HG02588 (cell line): Measurements from ENCODE around the gene OR2Z1.
"Not testable (repeated sequence)": the region's sequence is repeated elsewhere in the genome, so short reads cannot be mapped to it uniquely, and the experiment has no call there.

ENCODE experiments used
- ATAC-seq: cut with Tn5 transposase; IDR thresholded peaks from one replicate; pipeline ENCODE4 v1.9.1; 2021; ENCODE audit warnings: mild to moderate bottlenecking, moderate library complexity; ENCODE audit not compliant: unreplicated experiment

OR2Z1 gene

DNA sequence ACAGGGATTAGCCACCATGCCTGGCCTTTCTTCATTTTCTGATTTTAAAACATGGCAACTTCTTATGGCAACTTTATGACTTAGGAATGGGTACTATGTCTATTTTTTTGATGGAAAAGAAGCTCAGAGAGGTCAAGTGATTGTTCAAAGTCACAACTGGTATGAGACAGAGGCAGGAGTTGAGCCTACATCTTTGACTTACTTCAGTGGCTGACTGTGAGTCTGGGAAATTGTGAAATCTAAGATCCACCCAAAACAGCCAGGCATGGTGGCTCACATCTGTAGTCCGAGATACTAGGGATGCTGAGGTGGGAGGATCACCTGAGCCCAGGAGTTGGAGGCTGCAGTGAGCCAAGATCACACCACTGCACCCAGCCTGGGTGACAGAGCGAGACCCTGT is 20.5 kb upstream of the OR2Z1 start:
- ATAC-seq = no peak

DNA sequence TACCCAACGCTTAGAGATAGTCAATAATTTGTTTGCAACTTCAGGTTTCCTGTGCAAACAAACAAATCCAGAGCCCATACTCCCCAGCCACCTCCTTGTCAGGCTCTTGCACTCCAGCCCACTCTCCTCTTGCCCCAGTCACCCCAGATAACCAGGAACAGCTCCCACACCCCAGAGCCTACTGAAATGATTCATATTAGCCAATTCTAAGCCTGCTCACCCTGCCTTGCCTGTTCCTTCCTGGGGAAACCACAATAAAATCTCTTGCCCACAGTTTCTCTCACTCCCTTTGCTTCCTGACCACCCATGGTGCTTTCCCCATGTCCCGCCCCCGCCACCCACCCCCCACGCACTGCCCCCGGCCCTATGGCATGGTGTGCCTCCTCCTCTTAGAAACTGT is 19.1 kb upstream of the OR2Z1 start:
- ATAC-seq = no peak

DNA sequence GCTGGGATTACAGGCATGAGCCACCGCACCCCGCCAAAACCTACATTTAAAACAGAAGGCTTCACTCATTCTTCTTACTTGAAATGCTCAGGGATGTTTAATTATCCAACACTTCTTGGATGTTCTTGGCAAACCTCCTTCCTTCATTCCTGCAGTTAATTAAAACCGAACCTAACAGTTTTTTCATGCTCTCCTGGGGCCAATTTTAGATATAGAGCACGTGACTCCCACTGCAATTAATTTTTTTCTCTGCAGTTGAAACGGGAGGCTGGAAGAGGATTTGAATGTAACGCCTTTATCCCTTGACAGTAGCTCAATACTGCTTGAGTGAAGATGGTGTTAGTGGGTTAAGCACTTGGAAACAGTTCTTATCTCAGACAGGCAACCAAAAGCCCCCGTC is 18.2 kb upstream of the OR2Z1 start:
- ATAC-seq = no peak

DNA sequence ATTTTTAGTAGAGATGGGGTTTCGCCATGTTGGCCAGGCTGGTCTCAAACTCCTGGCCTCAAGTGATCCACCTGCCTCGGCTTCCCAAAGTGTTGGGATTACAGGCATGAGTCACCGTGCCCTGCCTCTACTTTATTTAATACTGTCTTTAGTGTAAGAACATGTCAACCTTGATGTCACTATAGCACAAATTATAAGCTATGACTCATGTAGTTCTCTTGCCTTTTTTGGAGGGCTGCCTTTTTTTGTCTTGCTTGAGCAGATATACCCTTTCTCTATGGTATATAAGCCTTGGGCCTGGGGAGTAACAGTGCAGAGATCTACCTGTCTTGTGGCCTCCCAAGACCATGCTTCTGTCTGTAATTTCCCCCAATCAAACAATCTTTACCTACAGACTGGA is 16.1 kb upstream of the OR2Z1 start:
- not testable (repeated sequence) for ATAC-seq

DNA sequence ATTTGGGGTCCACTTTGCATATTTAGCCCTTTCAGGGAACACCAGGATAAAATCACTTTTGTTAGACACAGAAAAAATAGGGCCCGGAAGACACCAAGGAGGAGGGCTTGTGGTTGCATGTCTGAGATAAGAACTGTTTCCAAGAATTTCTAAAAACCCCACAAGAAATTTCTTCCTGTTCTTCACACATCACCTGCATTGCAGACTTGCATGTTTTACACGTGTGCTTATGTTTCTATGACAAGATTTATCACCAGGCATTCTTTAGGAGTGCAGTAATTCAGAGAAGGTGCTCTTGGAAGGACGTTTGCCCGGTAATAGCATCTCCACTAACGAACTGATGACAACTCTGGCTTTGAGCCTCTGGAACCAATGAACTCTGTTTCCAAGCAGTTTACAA is 15.7 kb upstream of the OR2Z1 start:
- ATAC-seq = no peak

DNA sequence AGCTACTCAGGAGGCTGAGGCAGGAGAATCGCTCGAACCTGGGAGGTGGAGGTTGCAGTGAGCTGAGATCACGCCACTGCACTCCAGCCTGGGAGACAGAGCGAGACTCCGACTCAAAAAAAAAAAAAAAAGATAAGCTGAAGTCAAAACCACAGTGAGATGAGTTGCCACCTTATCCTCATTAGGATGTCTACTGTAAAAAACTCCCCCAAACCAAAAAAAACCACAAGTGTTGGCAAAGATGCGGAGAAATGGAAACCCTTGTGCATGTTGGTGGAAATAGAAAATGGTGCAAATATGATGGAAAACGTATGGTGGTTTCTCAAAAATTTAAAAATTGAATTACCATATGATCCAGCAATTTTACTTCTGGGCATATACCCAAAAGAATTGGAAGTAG is 11.1 kb upstream of the OR2Z1 start:
- not testable (repeated sequence) for ATAC-seq

DNA sequence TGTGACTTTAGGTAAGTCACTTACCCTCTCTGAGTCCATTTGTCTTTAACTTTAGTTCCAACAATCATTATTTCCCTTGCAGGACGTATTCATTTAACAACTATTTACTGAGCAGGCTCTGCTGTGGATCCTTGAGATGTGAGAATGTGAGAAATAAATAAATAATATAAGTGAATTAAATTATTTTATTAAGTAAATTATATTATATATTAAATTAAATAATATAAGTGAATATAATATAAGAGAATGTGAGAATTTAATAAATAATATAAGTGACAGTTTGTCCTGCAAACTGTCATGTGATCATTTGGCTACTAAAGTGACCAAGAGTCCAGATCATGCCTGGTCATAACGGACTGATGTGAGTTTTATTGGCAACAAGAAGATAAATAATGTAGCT is 598 bp downstream of the OR2Z1 start:
- no peak for ATAC-seq

DNA sequence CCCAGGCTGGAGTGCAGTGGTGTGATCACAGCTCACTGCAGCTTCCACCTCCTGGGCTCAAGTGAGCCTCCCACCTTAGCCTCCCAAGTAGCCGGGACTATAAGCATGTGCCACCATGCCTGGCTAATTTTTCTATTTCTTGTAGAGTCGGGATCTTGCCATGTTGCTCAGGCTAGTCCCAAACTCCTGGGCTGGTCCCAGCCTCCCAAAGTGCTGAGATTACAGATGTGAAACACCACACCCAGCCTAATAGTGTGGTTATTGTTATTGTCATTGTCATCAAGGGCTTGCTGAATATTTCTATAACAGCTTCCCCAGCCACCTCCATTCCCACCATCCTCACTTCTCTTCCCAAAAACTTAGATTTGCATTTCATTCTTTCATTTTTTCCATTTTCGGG is 2.8 kb downstream of the OR2Z1 start:
- ATAC-seq = no peak

DNA sequence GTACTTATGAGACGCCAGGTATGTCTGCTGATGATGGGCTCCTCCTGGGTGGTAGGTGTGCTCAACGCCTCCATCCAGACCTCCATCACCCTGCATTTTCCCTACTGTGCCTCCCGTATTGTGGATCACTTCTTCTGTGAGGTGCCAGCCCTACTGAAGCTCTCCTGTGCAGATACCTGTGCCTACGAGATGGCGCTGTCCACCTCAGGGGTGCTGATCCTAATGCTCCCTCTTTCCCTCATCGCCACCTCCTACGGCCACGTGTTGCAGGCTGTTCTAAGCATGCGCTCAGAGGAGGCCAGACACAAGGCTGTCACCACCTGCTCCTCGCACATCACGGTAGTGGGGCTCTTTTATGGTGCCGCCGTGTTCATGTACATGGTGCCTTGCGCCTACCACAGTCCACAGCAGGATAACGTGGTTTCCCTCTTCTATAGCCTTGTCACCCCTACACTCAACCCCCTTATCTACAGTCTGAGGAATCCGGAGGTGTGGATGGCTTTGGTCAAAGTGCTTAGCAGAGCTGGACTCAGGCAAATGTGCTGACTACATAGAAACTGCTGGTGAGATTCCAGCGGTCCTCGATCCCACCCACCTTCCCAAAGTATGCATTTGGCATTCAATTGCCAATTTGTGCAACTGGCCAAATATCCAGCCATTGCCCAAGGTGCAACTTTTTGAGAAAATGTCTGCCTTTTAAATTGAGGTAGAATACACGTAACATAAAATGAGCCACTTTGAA is 10.2 kb downstream of the OR2Z1 start:
- ATAC-seq = no peak

DNA sequence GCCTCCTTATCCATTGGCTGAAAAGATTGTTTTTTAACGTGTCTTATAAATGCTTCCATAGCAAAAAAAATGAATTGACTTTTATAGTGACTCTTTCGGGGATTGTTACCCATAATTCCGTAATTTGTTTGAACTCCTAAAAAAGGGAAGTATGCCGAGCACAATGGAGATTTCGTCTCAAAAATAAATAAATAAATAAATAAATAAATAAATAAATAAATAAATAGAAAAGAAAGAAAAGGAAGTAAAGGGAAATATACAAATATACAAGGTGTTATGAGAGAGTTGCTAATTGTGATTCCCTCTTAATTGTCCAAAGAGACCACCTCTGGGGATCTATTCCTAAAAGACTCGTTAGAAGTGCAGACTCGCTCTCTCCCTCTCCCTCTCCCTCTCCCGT is 16.9 kb downstream of the OR2Z1 start:
- ATAC-seq = no peak

DNA sequence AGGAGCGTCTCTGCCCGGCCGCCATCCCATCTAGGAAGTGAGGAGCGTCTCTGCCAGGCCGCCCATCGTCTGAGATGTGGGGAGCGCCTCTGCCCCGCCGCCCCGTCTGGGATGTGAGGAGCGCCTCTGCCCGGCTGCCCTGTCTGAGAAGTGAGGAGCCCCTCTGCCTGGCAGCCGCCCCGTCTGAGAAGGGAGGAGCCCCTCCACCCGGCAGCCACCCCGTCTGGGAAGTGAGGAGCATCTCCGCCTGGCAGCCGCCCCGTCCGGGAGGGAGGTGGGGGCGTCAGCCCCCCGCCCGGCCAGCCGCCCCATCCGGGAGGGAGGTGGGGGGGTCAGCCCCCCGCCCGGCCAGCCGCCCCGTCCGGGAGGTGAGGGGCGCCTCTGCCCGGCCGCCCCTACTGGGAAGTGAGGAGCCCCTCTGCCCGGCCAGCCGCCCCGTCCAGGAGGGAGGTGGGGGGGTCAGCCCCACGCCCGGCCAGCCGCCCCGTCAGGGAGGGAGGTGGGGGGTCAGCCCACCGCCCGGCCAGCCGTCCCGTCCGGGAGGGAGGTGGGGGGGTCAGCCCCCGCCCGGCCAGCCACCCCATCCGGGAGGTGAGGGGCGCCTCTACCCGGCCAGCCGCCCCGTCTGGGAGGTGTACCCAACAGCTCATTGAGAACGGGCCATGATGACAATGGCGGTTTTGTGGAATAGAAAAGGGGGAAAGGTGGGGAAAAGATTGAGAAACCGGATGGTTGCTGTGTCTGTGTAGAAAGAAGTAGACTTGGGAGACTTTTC is 18.0 kb downstream of the OR2Z1 start:
- not testable (repeated sequence) for ATAC-seq

DNA sequence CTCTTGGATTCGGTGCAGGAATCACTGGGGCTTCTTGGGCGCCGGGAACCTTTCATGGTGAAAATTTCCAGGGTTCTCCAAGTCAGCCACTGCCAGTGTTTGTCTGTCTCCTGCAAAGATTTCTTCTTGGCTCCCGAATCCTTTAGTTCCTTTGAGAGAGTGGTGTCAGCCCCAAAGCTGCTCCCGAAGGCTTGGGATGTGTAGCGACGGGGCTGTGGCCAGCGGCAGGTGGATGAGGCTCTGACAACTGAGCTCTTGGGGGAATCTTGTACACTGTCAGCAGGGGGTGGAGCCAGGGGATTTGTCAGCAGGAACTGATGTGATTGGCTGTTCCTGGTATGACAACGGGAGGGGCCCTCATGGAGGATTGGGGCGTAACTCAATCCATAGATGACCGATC is 45.8 kb downstream of the OR2Z1 start:
- ATAC-seq = not testable (repeated sequence)

DNA sequence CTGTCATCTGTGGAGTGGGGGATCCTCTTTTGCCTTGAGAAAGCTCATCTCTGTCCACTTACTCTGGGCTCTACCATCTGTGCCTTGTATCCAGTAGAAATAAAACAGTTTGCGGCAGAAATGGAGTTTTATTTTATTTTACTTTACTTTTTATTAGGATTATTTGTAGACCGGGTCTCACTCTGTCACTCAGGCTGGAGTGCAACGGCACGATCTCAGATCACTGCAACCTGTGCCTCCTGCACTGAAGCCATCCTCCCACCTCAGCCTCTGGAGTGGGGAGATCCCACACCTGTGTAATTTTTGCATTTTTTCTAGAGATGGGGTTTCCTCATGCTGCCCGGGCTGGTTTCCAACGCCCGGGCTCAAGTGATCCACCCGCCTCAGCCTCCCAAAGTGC is 47.8 kb downstream of the OR2Z1 start:
- not testable (repeated sequence) for ATAC-seq

DNA sequence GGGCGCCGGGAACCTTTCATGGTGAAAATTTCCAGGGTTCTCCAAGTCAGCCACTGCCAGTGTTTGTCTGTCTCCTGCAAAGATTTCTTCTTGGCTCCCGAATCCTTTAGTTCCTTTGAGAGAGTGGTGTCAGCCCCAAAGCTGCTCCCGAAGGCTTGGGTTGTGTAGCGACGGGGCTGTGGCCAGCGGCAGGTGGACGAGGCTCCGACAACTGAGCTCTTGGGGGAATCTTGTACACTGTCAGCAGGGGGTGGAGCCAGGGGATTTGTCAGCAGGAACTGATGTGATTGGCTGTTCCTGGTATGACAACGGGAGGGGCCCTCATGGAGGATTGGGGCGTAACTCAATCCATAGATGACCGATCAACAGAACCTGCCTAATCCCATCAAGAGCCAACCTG is 52.2 kb downstream of the OR2Z1 start:
- not testable (repeated sequence) for ATAC-seq
